OCI-LY1 (cell line): ENCODE measurements around the gene SELENOO.

ENCODE experiments used
- H2AFZ ChIP-seq: fragments of 200-600 bp; sonication (generic), shearing (Covaris generic); 2 replicates; pipeline ENCODE4 v1.6.0; 2014; ENCODE audit warnings: antibody characterized with exemption, mild to moderate bottlenecking, low read length
- H3F3A ChIP-seq: fragments of 200-600 bp; sonication (generic), shearing (Covaris generic); 2 replicates; pipeline ENCODE4 v1.6.0; 2014; ENCODE audit warnings: mild to moderate bottlenecking, antibody characterized with exemption, low read length, moderate library complexity; ENCODE audit not compliant: insufficient read depth
- H3K27ac ChIP-seq: fragments of 200-600 bp; sonication (generic); 2 replicates; pipeline ENCODE4 v1.5.1; 2014; ENCODE audit warnings: low read length, mixed run types, mild to moderate bottlenecking, low read depth; ENCODE audit not compliant: poor library complexity, severe bottlenecking
- H3K27me3 ChIP-seq: fragments of 200-600 bp; sonication (generic); 2 replicates; pipeline ENCODE4 v1.6.0; 2014; ENCODE audit warnings: antibody characterized with exemption, mild to moderate bottlenecking, low read length, moderate library complexity; ENCODE audit not compliant: insufficient read depth
- H3K36me3 ChIP-seq: fragments of 200-600 bp; sonication (generic); 2 replicates; pipeline ENCODE4 v1.6.1; 2014; ENCODE audit warnings: mild to moderate bottlenecking, antibody characterized with exemption, low read length, moderate library complexity, mixed read lengths; ENCODE audit not compliant: insufficient read depth
- H3K4me1 ChIP-seq: fragments of 200-600 bp; sonication (generic); 2 replicates; pipeline ENCODE4 v1.5.1; 2014; ENCODE audit warnings: mild to moderate bottlenecking, low read length, moderate library complexity; ENCODE audit not compliant: insufficient read depth, severe bottlenecking
- H3K4me2 ChIP-seq: fragments of 200-600 bp; sonication (generic), shearing (Covaris generic); 2 replicates; pipeline ENCODE4 v1.6.1; 2014; ENCODE audit warnings: low read length
- H3K4me3 ChIP-seq: fragments of 200-600 bp; sonication (generic); 2 replicates; pipeline ENCODE4 v1.5.1; 2014; ENCODE audit warnings: low read length, low read depth, mild to moderate bottlenecking, mixed read lengths; ENCODE audit not compliant: poor library complexity, severe bottlenecking
- H3K79me2 ChIP-seq: fragments of 200-600 bp; shearing (Covaris generic); 2 replicates; pipeline ENCODE4 v1.6.1; 2016; ENCODE audit warnings: mixed run types, low read length, mixed read lengths; ENCODE audit not compliant: insufficient read depth
- H3K9ac ChIP-seq: fragments of 200-600 bp; sonication (generic), shearing (Covaris generic); 2 replicates; pipeline ENCODE4 v1.6.1; 2014; ENCODE audit warnings: mild to moderate bottlenecking, low read length, mixed read lengths
- H3K9me2 ChIP-seq: fragments of 200-600 bp; sonication (generic), shearing (Covaris generic); 2 replicates; pipeline ENCODE4 v1.6.1; 2014; ENCODE audit warnings: low read depth, mild to moderate bottlenecking, low read length, mixed read lengths
- H3K9me3 ChIP-seq: fragments of 200-600 bp; shearing (Covaris generic); 2 replicates; pipeline ENCODE4 v1.6.1; 2014; ENCODE audit warnings: low read length, mixed read lengths
- H4K20me1 ChIP-seq: fragments of 200-600 bp; sonication (generic), shearing (Covaris generic); 2 replicates; pipeline ENCODE4 v1.6.0; 2016; ENCODE audit warnings: mild to moderate bottlenecking, low read length; ENCODE audit not compliant: insufficient read depth
- EZH2 ChIP-seq: fragments of 200-600 bp; sonication (generic), shearing (Covaris generic); IDR thresholded peaks from 2 replicates; pipeline ENCODE4 v1.8.0; 2017; ENCODE audit warnings: borderline replicate concordance, mixed run types, mild to moderate bottlenecking, antibody characterized with exemption, low read length, moderate library complexity, mixed read lengths
- TF ChIP-seq, protein P1 (sequence below): fragments of 200-600 bp; sonication (generic), shearing (Covaris generic); IDR thresholded peaks from 2 replicates; pipeline ENCODE4 v1.5.1; 2017; ENCODE audit warnings: mild to moderate bottlenecking, antibody characterized with exemption, low read length, moderate library complexity, mixed read lengths

Gene SELENOO

DNA sequence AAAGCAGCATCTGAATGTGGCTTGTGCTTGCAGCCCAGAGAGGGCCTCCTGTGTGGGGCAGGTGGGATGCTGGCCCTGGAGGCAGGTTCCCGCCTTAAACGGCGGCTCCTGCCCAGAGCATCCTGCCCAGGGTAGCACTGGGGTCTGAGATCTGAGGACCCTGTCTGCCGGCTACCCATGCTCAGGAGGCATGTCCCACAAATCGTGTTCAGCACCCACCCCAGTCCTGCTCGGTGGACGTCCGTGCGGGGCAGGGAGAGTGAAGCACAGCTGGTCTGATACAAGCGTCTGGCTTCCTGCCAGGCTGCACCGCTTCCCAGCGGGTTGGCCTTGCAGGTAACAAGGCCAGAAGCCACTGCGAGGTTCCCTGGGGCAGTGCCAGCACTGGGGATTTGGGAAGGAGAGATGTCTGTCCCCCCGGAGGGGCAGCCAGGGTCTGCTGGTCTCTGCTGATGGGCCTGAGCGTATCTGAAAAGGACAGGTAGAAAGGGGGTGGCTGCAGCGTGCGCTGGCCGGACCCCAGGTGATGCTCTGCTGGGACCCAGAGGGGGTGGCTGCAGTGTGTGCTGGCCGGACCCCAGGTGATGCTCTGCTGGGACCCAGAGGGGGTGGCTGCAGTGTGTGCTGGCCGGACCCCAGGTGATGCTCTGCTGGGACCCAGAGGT is 11.5 kb upstream of the SELENOO start:
- no peaks in the 10 kb centered on the region for H4K20me1 ChIP-seq
- peak overlapping the region; percentile 77 for H3K9ac ChIP-seq
- peak overlapping the region; percentile 100 for H3K27ac ChIP-seq
- peaks cover 34% of the 10 kb centered on the region; the same call in 1 of the 2 replicates for H3K36me3 ChIP-seq
- H3K4me1 ChIP-seq, result peaks cover 88% of the 10 kb centered on the region
- H3K4me2 ChIP-seq, result peak overlapping the region; percentile 77
- peaks cover 23% of the 10 kb centered on the region; the same call in 1 of the 2 replicates for H3F3A ChIP-seq
- TF ChIP-seq EZH2, result no peak
- TF ChIP-seq, protein P1, sequence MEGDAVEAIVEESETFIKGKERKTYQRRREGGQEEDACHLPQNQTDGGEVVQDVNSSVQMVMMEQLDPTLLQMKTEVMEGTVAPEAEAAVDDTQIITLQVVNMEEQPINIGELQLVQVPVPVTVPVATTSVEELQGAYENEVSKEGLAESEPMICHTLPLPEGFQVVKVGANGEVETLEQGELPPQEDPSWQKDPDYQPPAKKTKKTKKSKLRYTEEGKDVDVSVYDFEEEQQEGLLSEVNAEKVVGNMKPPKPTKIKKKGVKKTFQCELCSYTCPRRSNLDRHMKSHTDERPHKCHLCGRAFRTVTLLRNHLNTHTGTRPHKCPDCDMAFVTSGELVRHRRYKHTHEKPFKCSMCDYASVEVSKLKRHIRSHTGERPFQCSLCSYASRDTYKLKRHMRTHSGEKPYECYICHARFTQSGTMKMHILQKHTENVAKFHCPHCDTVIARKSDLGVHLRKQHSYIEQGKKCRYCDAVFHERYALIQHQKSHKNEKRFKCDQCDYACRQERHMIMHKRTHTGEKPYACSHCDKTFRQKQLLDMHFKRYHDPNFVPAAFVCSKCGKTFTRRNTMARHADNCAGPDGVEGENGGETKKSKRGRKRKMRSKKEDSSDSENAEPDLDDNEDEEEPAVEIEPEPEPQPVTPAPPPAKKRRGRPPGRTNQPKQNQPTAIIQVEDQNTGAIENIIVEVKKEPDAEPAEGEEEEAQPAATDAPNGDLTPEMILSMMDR, result no peak
- peaks cover 5% of the 10 kb centered on the region; the same call in 1 of the 2 replicates for H3K79me2 ChIP-seq
- H3K9me2 ChIP-seq, result no peaks in the 10 kb centered on the region
- H3K9me3 ChIP-seq, result no peaks in the 10 kb centered on the region
- H3K4me3 ChIP-seq, result peak overlapping the region; percentile 97
- no peaks in the 10 kb centered on the region for H3K27me3 ChIP-seq
- H2AFZ ChIP-seq, result no peak overlapping the region

DNA sequence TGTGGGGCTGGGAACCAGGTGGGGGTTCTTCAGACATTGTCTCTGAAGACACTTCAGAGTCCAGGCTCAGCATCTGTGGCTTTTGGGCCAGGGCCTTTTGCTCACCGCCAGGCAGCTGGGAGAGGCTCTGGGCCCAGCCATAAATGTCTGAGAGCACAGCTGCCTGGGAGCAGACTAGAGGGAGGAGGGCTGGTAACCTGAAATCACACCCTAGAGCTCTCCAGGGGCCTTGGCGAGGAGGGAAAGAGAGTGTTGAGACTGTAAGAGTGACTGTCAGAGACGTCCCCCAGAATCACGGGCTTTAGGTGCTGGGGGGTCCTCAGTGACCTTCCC is 11.0 kb upstream of the SELENOO start:
- no peak for TF ChIP-seq EZH2
- TF ChIP-seq, protein P1, result no peak
- peaks cover 39% of the 10 kb centered on the region; the same call in 1 of the 2 replicates for H3K36me3 ChIP-seq
- peak overlapping the region; percentile 97 for H3K4me3 ChIP-seq
- H3K27ac ChIP-seq, result peak overlapping the region; percentile 100
- H3K4me1 ChIP-seq, result peaks cover 88% of the 10 kb centered on the region
- H3K4me2 ChIP-seq, result peak overlapping the region; percentile 77
- peaks cover 5% of the 10 kb centered on the region; the same call in 1 of the 2 replicates for H3K79me2 ChIP-seq
- H3K9me3 ChIP-seq, result no peaks in the 10 kb centered on the region
- H3K9me2 ChIP-seq, result no peaks in the 10 kb centered on the region
- no peaks in the 10 kb centered on the region for H4K20me1 ChIP-seq
- peak overlapping the region; percentile 77; the same call in 1 of the 2 replicates for H3K9ac ChIP-seq
- H3F3A ChIP-seq, result peaks cover 23% of the 10 kb centered on the region; the same call in 1 of the 2 replicates
- H3K27me3 ChIP-seq, result no peaks in the 10 kb centered on the region
- H2AFZ ChIP-seq, result no peak overlapping the region

DNA sequence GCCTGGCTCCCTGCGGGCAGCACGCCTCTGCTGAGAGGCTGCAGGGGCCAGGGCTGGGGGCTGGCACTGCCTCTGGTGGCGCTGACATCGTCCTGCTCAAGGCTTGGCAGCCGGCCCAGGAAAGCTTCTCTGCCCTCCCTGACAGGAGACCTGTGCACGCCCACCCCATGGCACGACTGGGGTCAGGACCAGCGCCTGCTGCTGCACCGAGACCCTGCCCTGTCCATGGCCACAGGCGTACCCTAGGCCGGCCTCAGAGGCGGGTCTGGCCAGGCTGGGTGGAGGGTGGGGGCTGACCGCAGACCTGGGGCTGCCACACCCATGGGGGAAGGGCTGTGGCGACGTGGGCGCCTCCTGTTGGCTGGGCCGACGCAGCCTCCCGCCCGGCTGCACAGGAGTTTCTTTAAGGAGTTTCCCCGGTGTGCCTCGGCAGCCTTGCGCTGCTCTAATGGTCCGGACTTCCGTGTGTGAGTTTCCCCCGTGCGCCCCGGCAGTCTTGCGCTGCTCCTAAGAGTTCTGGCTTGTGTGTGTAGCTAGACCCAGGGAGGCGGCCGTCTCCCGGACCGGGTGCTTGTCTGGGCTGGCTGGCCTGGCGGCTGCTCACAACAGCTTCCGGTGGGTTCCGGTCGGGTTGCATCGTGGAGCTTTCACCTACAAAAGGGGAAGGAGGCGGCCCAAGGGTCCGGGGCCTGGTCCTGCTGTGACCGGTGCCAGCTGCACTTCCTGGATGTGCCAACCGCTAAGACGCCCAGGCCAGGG is 10.4 kb upstream of the SELENOO start:
- H3K27me3 ChIP-seq, result no peaks in the 10 kb centered on the region
- H3K9me2 ChIP-seq, result no peaks in the 10 kb centered on the region
- H3K4me1 ChIP-seq, result peaks cover 88% of the 10 kb centered on the region
- H3K4me3 ChIP-seq, result peak overlapping the region; percentile 97
- TF ChIP-seq, protein P1, result peak; percentile 56
- no peak for TF ChIP-seq EZH2
- peak overlapping the region; percentile 100 for H3K27ac ChIP-seq
- H2AFZ ChIP-seq, result no peak overlapping the region
- peak overlapping the region; percentile 77 for H3K9ac ChIP-seq
- peaks cover 23% of the 10 kb centered on the region; the same call in 1 of the 2 replicates for H3F3A ChIP-seq
- H3K36me3 ChIP-seq, result peaks cover 44% of the 10 kb centered on the region; the same call in 1 of the 2 replicates
- H4K20me1 ChIP-seq, result no peaks in the 10 kb centered on the region
- H3K4me2 ChIP-seq, result peak overlapping the region; percentile 77
- no peaks in the 10 kb centered on the region for H3K9me3 ChIP-seq
- H3K79me2 ChIP-seq, result peaks cover 5% of the 10 kb centered on the region; the same call in 1 of the 2 replicates
